Psoas muscle (tissue), 8 donors: ENCODE measurements around the gene MED13L. TPM values are rescaled to one million over a fixed set of nuclear protein-coding genes. Genes with fewer than 3 reads are reported as not detected.

Experiments used
- ATAC-seq, 4 donors: fragments of 200-7000 bp; cut with Tn5 transposase; one replicate each; pipeline ENCODE4 v1.9.1; 2020; ENCODE audit warnings: moderate library complexity in 3 of 4, mild to moderate bottlenecking in 2 of 4
- DNase-seq, 2 donors: peaks; one replicate each; pipeline ENCODE4 v3.0.0-alpha.2; 2020
- H3K27ac ChIP-seq: fragments of 200-600 bp; one replicate; pipeline ENCODE4 v1.8.0; 2022
- H3K27me3 ChIP-seq, 3 donors: fragments of 200-600 bp in 1 of 3; one replicate each; pipeline versions ENCODE4 v1.6.1 to v1.8.0; 2013 to 2022; ENCODE audit warnings: low read length in 2 of 3, mild to moderate bottlenecking in 2 of 3, moderate library complexity in 1 of 3; ENCODE audit not compliant: insufficient read depth in 3 of 3
- H3K36me3 ChIP-seq, 2 donors: fragments of 200-600 bp in 1 of 2; one replicate each; pipeline versions ENCODE4 v1.6.1 to v1.8.0; 2013 to 2022; ENCODE audit warnings: low read depth in 1 of 2, mild to moderate bottlenecking in 1 of 2, moderate library complexity in 1 of 2; ENCODE audit not compliant: insufficient read depth in 1 of 2
- H3K4me1 ChIP-seq: fragments of 200-600 bp; one replicate; pipeline ENCODE4 v1.8.0; 2022
- H3K4me3 ChIP-seq: fragments of 200-600 bp; one replicate; pipeline ENCODE4 v1.8.0; 2022; ENCODE audit warnings: mild to moderate bottlenecking
- H3K9me3 ChIP-seq: fragments of 200-600 bp; one replicate; pipeline ENCODE4 v1.8.0; 2022
- WGBS, 3 donors: extraction: QIAGEN DNeasy Blood & Tissue Kit; methylation state at CpG; one replicate each; pipeline versions ENCODE4 v1.1.6 to v1.1.7; 2013; 5-methylcytosine and 5-hydroxymethylcytosine counted together
- intact Hi-C, 2 donors: fragments of 100-400 bp; cut with DNase I; formaldehyde crosslinking; loops; one replicate each; pipeline versions ENCODE4 v1.11.0 to v1.14.2; 2022
- polyA plus RNA-seq, 3 donors: library from polyadenylated mRNA; stranded (reverse); fragments of 200-250 nt; gene quantifications; one replicate each; pipeline ENCODE4 v1.2.3, GENCODE V29; 2013
- total RNA-seq, 4 donors: library from RNA; stranded (reverse); fragmentation: NEBNext Ultra II Directional in 2 of 4; extraction: Animal tissue kit (Norgen Biotek cat#: 25700) in 2 of 4; gene quantifications; one replicate each; pipeline versions ENCODE4 v1.2.1 to v1.2.4, GENCODE V29; 2021 to 2023
- TF ChIP-seq, protein P1 (sequence below): fragments of 200-600 bp; IDR thresholded peaks from one replicate; pipeline ENCODE4 v1.8.0; 2022; ENCODE audit warnings: antibody characterized with exemption
- donor health status: healthy with polysubstance abuse.
- donor health status: DM: no; HTN: no; CAD: no; lungs with moderate emphysema.
- donor health status: Bipolar disorder and iron deficiency.
- donor health status: healthy.
- donor health status: DM: yes; HTN: yes; CAD: no.
- donor health status: DM: no; HTN: no; CAD: no.
- donor health status: DM: no; HTN: no; CAD: no.
- donor health status: DM: yes; HTN: yes; CAD: no.

Gene MED13L
- total and polyA plus RNA-seq, 7 donors = 8.9 to 90.5 (median 72.5) TPM

DNA sequence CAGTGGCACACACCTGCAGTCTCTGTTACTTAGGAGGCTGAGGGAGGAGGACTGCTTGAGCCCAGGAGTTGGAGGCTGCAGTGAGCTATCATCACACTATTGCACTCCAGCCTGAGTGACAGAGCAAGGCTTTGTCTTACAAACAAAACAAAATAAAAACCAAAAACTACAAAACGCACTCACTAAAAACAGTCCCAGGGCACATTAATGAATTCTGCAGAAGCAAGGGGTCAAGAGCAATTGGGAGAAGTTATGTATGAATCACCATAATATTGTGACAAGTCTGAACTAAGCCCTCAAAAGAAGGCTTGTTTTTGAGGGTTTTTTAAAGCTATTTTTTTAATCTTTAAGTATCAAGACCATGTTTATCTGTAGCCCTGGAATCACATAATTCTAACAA, 201.1 kb downstream of the MED13L start:
- TF ChIP-seq, protein P1, sequence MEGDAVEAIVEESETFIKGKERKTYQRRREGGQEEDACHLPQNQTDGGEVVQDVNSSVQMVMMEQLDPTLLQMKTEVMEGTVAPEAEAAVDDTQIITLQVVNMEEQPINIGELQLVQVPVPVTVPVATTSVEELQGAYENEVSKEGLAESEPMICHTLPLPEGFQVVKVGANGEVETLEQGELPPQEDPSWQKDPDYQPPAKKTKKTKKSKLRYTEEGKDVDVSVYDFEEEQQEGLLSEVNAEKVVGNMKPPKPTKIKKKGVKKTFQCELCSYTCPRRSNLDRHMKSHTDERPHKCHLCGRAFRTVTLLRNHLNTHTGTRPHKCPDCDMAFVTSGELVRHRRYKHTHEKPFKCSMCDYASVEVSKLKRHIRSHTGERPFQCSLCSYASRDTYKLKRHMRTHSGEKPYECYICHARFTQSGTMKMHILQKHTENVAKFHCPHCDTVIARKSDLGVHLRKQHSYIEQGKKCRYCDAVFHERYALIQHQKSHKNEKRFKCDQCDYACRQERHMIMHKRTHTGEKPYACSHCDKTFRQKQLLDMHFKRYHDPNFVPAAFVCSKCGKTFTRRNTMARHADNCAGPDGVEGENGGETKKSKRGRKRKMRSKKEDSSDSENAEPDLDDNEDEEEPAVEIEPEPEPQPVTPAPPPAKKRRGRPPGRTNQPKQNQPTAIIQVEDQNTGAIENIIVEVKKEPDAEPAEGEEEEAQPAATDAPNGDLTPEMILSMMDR = no peak
- WGBS, 3 donors = 88 to 91% (median 89%) methylated on average over 1 of the region's 1 CpG
- Histone ChIP-seq H3K9me3 (no peaks in the 10 kb centered on the region), H3K36me3 (no peaks in the 10 kb centered on the region), H3K27ac (no peak overlapping the region), H3K4me3 (no peak overlapping the region), H3K4me1 (peaks cover 23% of the 10 kb centered on the region), H3K27me3 (no peaks in the 10 kb centered on the region)
- intact Hi-C loops = no loop called here
- ATAC-seq = no peak
- DNase-seq = no peak

DNA sequence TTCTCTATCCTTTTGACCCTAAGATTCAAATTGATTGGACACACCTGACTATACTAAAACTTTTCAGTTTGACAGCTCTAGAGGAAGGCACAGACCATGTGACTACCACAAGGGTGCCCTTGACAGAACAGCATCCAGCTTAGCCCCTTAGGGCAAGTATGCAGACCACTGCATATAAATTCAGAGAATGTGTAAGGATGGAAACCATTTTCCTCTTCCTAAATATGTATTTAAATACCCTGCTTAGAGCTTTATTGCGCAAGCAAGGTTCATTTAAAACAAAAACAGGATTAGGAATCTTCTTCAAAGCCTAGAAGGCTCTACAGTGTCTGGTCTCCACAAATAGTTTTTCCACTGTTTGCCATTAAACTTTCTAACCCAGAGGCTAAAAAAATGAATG, 202.8 kb downstream of the MED13L start:
- 95 to 100% (median 100%) methylated on average over 1 of the region's 1 CpG for WGBS, 3 donors
- no peak overlapping the region for H3K27ac ChIP-seq
- H3K9me3 ChIP-seq = no peaks in the 10 kb centered on the region
- no peaks in the 10 kb centered on the region for H3K27me3 ChIP-seq
- no peak for DNase-seq
- ATAC-seq = peak in 1 of 4 donors; percentile 15
- H3K4me3 ChIP-seq = no peak overlapping the region
- TF ChIP-seq, protein P1 = no peak
- H3K36me3 ChIP-seq = no peaks in the 10 kb centered on the region
- intact Hi-C loops = no loop called here
- peaks cover 36% of the 10 kb centered on the region for H3K4me1 ChIP-seq

DNA sequence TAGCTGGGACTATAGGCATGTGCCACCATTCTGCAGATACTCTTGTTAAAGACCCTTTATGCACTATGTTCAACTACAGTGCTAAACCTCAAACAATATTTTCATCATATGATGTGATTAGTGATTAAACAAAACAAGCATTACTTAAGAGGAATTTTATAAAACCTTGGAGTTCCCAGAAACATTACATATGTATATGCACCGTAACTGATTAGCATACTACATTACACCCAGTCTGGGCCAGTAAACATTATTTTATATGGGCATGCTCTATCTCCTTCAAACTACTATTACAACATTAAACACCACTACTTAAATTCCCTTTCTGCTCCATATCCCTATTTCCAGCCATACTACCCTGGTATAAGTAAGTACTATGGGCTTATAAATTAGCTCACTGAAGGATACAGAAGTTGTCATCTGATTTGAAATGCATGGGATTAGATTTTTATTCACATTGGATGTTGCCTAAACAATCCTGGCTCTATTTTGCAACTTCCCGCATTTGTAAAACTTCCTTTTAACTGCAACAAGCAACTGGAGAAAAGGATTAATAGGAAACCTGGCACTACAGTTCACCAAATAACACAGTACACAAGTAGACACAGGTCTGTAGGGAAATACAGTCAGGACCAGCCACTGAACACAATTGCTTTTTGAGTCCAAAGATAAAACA, 205.8 kb downstream of the MED13L start:
- TF ChIP-seq, protein P1 = no peak
- Histone ChIP-seq H3K27ac (no peak overlapping the region), H3K4me1 (peaks cover 64% of the 10 kb centered on the region), H3K27me3 (no peaks in the 10 kb centered on the region), H3K4me3 (no peak overlapping the region), H3K9me3 (no peaks in the 10 kb centered on the region), H3K36me3 (no peaks in the 10 kb centered on the region)
- 46 to 61% (median 50%) methylated on average over 2 of the region's 2 CpGs for WGBS, 3 donors
- ATAC-seq (no peak), DNase-seq (no peak)
- intact Hi-C loops = no loop called here

DNA sequence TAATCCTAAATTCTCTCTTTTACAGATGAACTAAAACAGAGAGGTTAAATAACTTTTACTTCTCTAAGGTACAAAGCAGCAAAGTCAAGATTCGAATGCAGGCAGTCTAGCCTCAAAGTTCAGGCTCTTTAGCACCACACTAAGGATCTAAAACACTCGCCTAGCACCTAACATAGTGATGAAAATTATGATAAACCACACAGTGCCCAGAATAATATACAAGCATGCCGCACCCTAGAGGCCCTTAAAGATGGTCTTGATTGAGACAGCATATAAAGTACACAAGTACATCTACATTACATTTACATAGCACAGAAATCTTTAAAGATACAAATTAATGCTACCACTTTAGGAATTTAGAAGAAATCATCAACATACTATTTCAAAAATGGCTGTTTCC, 207.0 kb downstream of the MED13L start:
- no peak for DNase-seq
- no peak for ATAC-seq
- intact Hi-C loops = no loop called here
- no peak overlapping the region for H3K27ac ChIP-seq
- 94 to 96% (median 95%) methylated on average over 3 of the region's 3 CpGs for WGBS, 3 donors
- H3K9me3 ChIP-seq = no peaks in the 10 kb centered on the region
- TF ChIP-seq, protein P1 = no peak
- H3K36me3 ChIP-seq = no peaks in the 10 kb centered on the region
- H3K27me3 ChIP-seq = no peaks in the 10 kb centered on the region
- peaks cover 74% of the 10 kb centered on the region for H3K4me1 ChIP-seq
- no peak overlapping the region for H3K4me3 ChIP-seq

DNA sequence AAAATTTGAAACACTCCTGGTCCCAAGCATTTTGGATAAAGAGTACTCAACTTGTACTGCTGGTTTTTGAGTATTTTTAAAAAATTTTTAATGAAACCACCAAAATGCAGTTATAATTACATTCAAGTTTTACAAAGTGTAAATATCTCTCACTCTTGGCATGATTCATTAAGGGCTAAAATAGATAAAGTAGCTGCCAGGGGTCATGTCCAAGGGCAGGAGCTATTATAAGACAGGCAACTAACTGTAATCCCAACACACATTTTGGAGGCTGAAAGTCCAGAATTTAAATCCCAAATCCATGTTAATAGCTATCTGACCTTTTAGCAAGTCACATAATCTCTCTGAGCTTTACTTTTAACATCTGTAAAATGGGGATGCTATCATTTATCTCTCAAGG, 207.6 kb downstream of the MED13L start:
- intact Hi-C loops = loop anchor here in 1 of 2 donors (5.0 kb wide), 1 partner anchor 37 kb away; no protein-coding TSS in a partner anchor
- H3K36me3 ChIP-seq = no peaks in the 10 kb centered on the region

More for the DNA sequence above, 207.6 kb downstream of the MED13L start:
- peaks cover 75% of the 10 kb centered on the region for H3K4me1 ChIP-seq
- H3K9me3 ChIP-seq = no peaks in the 10 kb centered on the region
- DNase-seq = no peak
- no peak overlapping the region for H3K27ac ChIP-seq
- peak in 2 of 4 donors; percentile 51 to 55 for ATAC-seq
- TF ChIP-seq, protein P1 = no peak
- H3K27me3 ChIP-seq = no peaks in the 10 kb centered on the region
- H3K4me3 ChIP-seq = no peak overlapping the region
